Heart right ventricle (tissue), 16 donors: Measurements from ENCODE around the gene VAT1L. TPM values are rescaled to one million over a fixed set of nuclear protein-coding genes. Genes with fewer than 3 reads are reported as not detected.

ENCODE experiments used
- ATAC-seq, 8 donors: fragments of 200-7000 bp; cut with Tn5 transposase; one replicate each; pipeline ENCODE4 v1.9.1; 2020; ENCODE audit warnings: mild to moderate bottlenecking in 8 of 8, moderate library complexity in 8 of 8, moderate number of reproducible peaks in 1 of 8
- DNase-seq, 2 donors: peaks; one replicate each; pipeline ENCODE4 v3.0.0-alpha.2; 2020
- H3K27ac ChIP-seq, 10 donors: fragments of 200-600 bp; sonication (generic) in 2 of 10; one replicate each; pipeline versions ENCODE4 v1.5.0 to v1.8.0; 2020 to 2022; ENCODE audit warnings: mild to moderate bottlenecking in 3 of 10
- H3K27me3 ChIP-seq, 7 donors: fragments of 200-600 bp; one replicate each; pipeline ENCODE4 v1.8.0; 2021 to 2022; ENCODE audit warnings: mild to moderate bottlenecking in 2 of 7
- H3K36me3 ChIP-seq, 9 donors: fragments of 200-600 bp; sonication (generic) in 1 of 9; one replicate each; pipeline versions ENCODE4 v1.5.0 to v1.8.0; 2020 to 2022; ENCODE audit warnings: mild to moderate bottlenecking in 2 of 9
- H3K4me1 ChIP-seq, 9 donors: fragments of 200-600 bp; sonication (generic) in 1 of 9; one replicate each; pipeline versions ENCODE4 v1.5.0 to v1.8.0; 2020 to 2022; ENCODE audit warnings: mild to moderate bottlenecking in 4 of 9
- H3K4me3 ChIP-seq, 10 donors: fragments of 200-600 bp; sonication (generic) in 2 of 10; one replicate each; pipeline versions ENCODE4 v1.5.0 to v1.8.0; 2020 to 2022; ENCODE audit warnings: mild to moderate bottlenecking in 7 of 10, moderate library complexity in 2 of 10
- H3K9me3 ChIP-seq, 11 donors: fragments of 200-600 bp in 10 of 11; sonication (generic) in 2 of 11; one replicate each; pipeline versions ENCODE4 v1.5.0 to v1.8.0; 2013 to 2022; ENCODE audit warnings: mild to moderate bottlenecking in 2 of 11, control low read depth in 1 of 11, moderate library complexity in 1 of 11
- CTCF ChIP-seq, 9 donors: fragments of 200-600 bp; sonication (generic) in 2 of 9; IDR thresholded peaks; one replicate each; pipeline versions ENCODE4 v1.5.0 to v1.8.0; 2021 to 2022; ENCODE audit warnings: antibody characterized with exemption in 9 of 9, mild to moderate bottlenecking in 5 of 9, moderate library complexity in 1 of 9
- WGBS, 2 donors: extraction: QIAGEN DNeasy Blood & Tissue Kit; methylation state at CpG; one replicate each; pipeline ENCODE4 v1.1.7; 2013; ENCODE audit warnings: inconsistent platforms in 1 of 2; 5-methylcytosine and 5-hydroxymethylcytosine counted together
- intact Hi-C, 10 donors: fragments of 100-400 bp; cut with DNase I; formaldehyde crosslinking; loops; one replicate each; pipeline versions ENCODE4 v1.11.1 to v1.14.2; 2022
- polyA plus RNA-seq, 2 donors: library from polyadenylated mRNA; stranded (reverse); fragments of 200-250 nt; gene quantifications; one replicate each; pipeline ENCODE4 v1.2.3, GENCODE V29; 2013
- total RNA-seq, 10 donors: library from RNA; stranded (reverse); fragmentation: NEBNext Ultra II Directional in 3 of 10; extraction: Animal tissue kit (Norgen Biotek cat#: 25700) in 3 of 10; gene quantifications; one replicate each; pipeline versions ENCODE4 v1.2.1 to v1.2.4, GENCODE V29; 2021 to 2023
- donor health status: Arrhythmogenic right ventricular cardiomyopathy.
- donor health status: ischemic (EF 13 %, LVEDD 7.1; RV severe dilation, severe dysfunction).
- donor health status: healthy with polysubstance abuse.
- donor health status: DM: no; HTN: yes; CAD: no.
- donor health status: DM: no; HTN: no; CAD: no.
- donor health status: ischemic (EF 25% LVEDD 6.9; RV normal size, moderate dysfunction).
- donor health status: ischemic (EF 25% LVEDD 5.7; RV mildly dilated, moderate dysfunction).
- donor health status: healthy.
- donor health status: DM: yes; HTN: yes; CAD: no.
- donor health status: Ischemic cardiomyopathy.
- donor health status: ischemic (EF 35%, LVEDD 5.7; RV mildly dilated, moderate dysfunction).
- donor health status: nonischemic (EF 11% LVEDD 7.7; RV severe dilation, severe dysfunction).
- donor health status: DM: yes; HTN: yes; CAD: no.
- donor health status: PGD.
- donor health status: ischemic (EF 29% LVEDD 5.4; RV normal size, mild dysfunction).
- donor health status: nonischemic (EF 23%, LVEDD 6.1; RV moderate dilation, normal function).

VAT1L gene
- total and polyA plus RNA-seq, 12 donors, result 0.19 to 61.0 (median 24.0) TPM

GRCh38 chr16:77785373-77785764, 3.0 kb upstream of the VAT1L start:
- H3K27me3 ChIP-seq, result peaks cover 4 to 50% (median 42%) of the 10 kb centered on the region in 7 donors
- intact Hi-C loops, result loop anchor here in 3 of 10 donors (10.0 kb wide), 3 partner anchors 111 to 179 kb away; no protein-coding TSS in a partner anchor
- 65 to 79% methylated on average over 2 of the region's 2 CpGs for WGBS, 2 donors

GRCh38 chr16:77786186-77786847, 2.0 kb upstream of the VAT1L start:
- 61 to 62% methylated on average over 5 of the region's 5 CpGs for WGBS, 2 donors
- H3K36me3 ChIP-seq, result no peaks in the 10 kb centered on the region
- DNase-seq, result no peak

More at GRCh38 chr16:77785373-77785764, 3.0 kb upstream of the VAT1L start:
- ATAC-seq, result no peak
- no peak for TF ChIP-seq CTCF (IDR thresholded peaks at IDR 0.05)
- Histone ChIP-seq H3K9me3 (no peaks in the 10 kb centered on the region), H3K4me1 (peaks cover 0 to 20% (median 8%) of the 10 kb centered on the region in 9 donors), H3K4me3 (no peak overlapping the region), H3K27ac (no peak overlapping the region), H3K36me3 (no peaks in the 10 kb centered on the region)
- no peak for DNase-seq

GRCh38 chr16:77787452-77787851, 912 bp upstream of the VAT1L start:
- intact Hi-C loops, result loop anchor here in 3 of 10 donors (10.0 kb wide), 3 partner anchors 113 to 177 kb away; no protein-coding TSS in a partner anchor
- Histone ChIP-seq H3K27ac (no peak overlapping the region), H3K27me3 (peaks cover 4 to 70% (median 49%) of the 10 kb centered on the region in 7 donors), H3K4me1 (peaks cover 0 to 20% (median 8%) of the 10 kb centered on the region in 9 donors), H3K9me3 (no peaks in the 10 kb centered on the region), H3K4me3 (no peak overlapping the region), H3K36me3 (no peaks in the 10 kb centered on the region)
- no peak for TF ChIP-seq CTCF (IDR thresholded peaks at IDR 0.05)
- ATAC-seq (no peak), DNase-seq (no peak)
- 52 to 58% methylated on average over 2 of the region's 2 CpGs for WGBS, 2 donors

More at GRCh38 chr16:77786186-77786847, 2.0 kb upstream of the VAT1L start:
- Histone ChIP-seq H3K4me1 (peaks cover 0 to 20% (median 8%) of the 10 kb centered on the region in 9 donors), H3K27ac (no peak overlapping the region), H3K4me3 (no peak overlapping the region), H3K9me3 (no peaks in the 10 kb centered on the region), H3K27me3 (peaks cover 4 to 60% (median 49%) of the 10 kb centered on the region in 7 donors)
- no peak for TF ChIP-seq CTCF (IDR thresholded peaks at IDR 0.05)
- intact Hi-C loops, result loop anchor here in 3 of 10 donors (10.0 kb wide), 3 partner anchors 112 to 178 kb away; no protein-coding TSS in a partner anchor
- ATAC-seq, result no peak

- peak in 5 of 8 donors; percentile 21 to 59 (median 45) for ATAC-seq
- Histone ChIP-seq H3K4me3 (peak overlapping the region; percentile 45 to 70 (median 64)), H3K36me3 (no peaks in the 10 kb centered on the region), H3K4me1 (peaks cover 0 to 20% (median 8%) of the 10 kb centered on the region in 9 donors), H3K27me3 (peaks cover 4 to 70% (median 48%) of the 10 kb centered on the region in 7 donors), H3K27ac (no peak overlapping the region), H3K9me3 (no peaks in the 10 kb centered on the region)
- intact Hi-C loops, result loop anchor here in 3 of 10 donors (5.0 to 10.0 kb wide), 5 partner anchors 47 to 175 kb away; no protein-coding TSS in a partner anchor
- no peak for DNase-seq
- TF ChIP-seq CTCF (IDR thresholded peaks at IDR 0.05), result no peak
- WGBS, 2 donors, result 3 to 5% methylated on average over 33 to 34 of the region's 34 CpGs
Measured at GRCh38 chr16:77789085-77790008, 983 bp downstream of the VAT1L start.
